C1 segment of cervical spinal cord (tissue), 14 donors: Measurements from ENCODE around the gene NXPH3.

Experiments used
- DNase-seq, 14 donors: peaks; one replicate each; lab custom pipeline; 2025; lab: John Stamatoyannopoulos, UW

NXPH3 gene

DNA sequence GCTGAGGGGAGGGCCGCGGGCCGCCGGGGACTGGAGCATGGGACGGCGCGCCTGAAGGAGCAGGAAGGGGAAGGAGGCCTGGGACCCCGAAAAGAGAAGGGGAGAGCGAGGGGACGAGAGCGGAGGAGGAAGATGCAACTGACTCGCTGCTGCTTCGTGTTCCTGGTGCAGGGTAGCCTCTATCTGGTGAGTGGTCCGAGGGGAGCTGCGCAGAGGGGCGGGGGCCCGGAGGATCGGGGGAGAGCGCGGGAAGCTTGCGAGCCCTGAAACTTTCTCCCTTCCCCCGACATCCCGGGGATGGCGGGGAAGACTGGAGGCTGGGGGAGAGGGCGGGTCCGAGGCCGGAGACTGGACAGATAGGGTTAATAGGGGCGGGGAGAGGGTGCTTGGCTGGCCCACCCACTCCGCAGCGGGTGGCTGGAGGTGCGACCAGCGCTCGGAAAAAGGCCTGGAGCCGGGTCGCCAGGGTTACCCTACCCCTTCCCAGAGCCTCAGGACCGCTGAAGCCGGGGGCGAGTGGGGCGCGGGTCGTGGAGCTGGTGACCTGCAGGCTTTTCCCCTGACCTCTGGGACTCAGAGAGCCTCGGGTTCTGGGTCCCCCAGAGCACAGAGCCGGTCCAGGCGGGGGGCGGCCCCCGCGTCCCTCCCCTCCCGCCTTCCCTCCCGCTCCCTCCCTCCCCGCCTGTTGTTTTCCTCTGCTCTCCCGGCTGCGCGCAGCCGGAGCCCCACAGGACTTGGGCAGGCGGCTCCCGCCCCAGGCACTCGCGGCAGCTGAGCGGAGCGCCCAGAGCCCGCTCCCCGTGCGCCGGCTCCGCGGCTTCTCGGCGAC, 631 bp downstream of the NXPH3 start:
- DNase-seq: peak in 2 of 14 donors; percentile 19 to 54

DNA sequence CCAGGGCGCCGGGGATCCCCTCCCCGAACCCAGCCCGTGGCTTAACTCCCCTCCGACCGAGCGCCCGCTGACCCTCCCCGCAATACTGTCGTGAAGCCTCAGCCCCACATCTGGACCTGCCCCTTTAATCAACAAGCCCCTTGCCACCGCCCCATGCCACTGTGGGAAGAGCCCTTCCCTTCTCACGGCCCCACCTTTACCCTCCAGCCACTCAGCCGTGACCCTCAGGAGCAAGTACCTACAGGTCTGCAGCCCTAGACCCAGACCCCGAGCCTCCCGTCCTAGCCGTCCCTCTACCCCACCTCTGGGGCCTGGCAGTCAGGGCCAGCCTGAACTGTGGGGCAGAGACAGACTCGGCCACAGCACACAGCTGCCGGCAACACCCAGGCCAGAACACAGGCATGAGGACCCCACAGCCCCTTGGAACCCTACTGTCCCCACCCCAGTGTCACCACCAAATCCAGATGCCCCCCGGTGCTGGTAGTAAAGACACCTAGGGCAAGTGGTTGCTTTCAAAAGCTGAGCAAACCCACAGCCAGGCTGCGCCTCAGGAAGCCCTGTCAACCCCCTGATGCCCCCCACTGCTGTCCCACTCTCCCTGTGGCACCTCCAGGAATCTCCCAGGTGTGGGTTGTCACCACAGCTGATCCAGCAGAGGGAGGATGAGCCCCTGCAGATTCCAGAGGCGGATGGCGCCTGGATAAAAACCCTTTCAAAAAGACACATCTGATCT, 1.4 kb downstream of the NXPH3 start:
- peak in 1 of 14 donors; percentile 33 for DNase-seq

DNA sequence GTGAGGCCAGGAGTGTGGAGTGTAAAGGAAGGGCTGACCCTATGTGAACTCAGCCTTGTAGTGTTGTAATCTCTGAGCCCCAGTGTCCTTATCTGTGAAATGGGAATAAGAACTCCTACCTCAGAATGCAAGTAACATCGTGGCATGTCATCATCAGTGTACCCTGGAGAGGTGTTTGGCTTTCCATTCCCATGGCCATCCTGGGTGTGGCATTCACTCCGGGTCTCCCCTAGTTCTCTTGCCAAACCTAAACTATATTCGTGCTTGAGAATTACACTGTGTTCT, 1.9 kb downstream of the NXPH3 start:
- no peak for DNase-seq

GRCh38 chr17:49577963-49578362, 2.3 kb downstream of the NXPH3 start:
- DNase-seq: peak in 1 of 14 donors; percentile 30

DNA sequence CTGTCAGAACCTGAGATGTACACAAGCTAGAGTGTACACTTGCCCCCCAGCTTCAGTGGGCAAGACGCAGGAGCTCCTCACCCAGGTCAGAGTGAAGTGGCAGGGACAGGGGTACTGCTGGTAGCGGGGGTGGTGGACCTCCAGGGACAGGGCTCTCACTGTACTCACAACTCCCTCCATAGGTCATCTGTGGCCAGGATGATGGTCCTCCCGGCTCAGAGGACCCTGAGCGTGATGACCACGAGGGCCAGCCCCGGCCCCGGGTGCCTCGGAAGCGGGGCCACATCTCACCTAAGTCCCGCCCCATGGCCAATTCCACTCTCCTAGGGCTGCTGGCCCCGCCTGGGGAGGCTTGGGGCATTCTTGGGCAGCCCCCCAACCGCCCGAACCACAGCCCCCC, 2.7 kb downstream of the NXPH3 start:
- DNase-seq: no peak

- peak in 1 of 14 donors; percentile 28 for DNase-seq
Measured at GRCh38 chr17:49578952-49579500, 3.4 kb downstream of the NXPH3 start.

DNA sequence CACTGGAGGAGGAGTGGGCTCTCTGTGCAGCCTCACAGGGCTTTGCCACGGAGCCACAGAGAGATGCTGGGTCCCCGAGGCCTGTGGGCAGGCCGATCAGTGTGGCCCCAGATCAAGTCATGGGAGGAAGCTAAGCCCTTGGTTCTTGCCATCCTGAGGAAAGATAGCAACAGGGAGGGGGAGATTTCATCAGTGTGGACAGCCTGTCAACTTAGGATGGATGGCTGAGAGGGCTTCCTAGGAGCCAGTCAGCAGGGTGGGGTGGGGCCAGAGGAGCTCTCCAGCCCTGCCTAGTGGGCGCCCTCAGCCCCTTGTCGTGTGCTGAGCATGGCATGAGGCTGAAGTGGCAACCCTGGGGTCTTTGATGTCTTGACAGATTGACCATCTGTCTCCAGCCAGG, 3.9 kb downstream of the NXPH3 start:
- DNase-seq: peak in 1 of 14 donors; percentile 25

DNA sequence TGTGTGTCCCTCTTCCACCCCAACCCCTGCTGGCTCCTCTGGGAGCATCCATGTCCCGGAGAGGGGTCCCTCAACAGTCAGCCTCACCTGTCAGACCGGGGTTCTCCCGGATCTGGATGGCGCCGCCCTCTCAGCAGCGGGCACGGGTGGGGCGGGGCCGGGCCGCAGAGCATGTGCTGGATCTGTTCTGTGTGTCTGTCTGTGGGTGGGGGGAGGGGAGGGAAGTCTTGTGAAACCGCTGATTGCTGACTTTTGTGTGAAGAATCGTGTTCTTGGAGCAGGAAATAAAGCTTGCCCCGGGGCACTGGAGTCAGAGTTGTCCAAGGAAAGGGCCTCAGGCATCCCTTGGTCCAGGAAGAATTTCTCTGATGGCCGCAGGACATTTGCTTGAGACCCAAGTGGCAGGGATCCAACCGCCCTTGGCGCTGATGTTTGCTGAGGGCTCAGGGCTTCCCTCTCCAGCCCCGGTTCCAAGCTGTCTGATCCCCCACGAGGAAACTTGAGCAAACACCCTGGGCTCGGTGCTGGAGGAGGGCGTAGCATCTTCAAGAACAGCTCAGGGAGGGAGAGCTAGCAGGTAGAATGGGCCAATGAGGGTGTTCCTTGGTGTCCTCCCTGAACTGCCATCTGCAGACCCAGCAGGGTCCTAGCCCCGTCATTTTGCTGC, 4.5 kb downstream of the NXPH3 start:
- DNase-seq: peak in 1 of 14 donors; percentile 36

DNA sequence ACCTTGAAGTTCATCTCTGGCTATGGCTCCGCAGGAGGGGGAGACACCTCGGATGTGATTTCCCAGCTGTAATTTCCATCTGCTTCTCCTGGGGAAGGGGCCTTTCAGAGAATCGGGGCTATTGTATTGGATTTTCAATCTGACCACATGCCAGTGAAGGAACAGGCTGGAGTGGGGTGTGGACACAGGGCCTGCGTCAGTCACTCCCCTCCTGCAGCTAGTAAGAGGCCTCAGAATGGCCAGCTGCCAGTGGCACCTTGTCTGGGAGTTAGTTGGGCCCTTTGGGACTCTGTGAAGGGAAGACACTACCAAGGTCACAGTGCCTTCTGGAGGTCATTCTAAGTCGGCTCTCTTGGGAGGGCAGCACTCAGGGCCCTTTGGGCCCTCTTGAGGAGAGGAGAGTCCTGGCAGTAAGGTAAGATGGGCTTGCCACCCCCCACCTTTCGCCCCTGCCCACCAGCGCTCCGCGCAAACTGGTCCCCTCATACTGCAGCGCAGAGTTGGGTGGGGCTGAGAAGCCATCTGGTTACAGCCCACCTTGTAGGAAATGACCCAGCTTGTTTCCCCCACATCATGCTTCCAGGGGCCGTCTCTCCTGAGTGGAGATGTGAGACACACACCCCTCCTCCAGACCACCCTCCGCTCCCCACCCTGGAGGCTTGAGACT, 5.4 kb downstream of the NXPH3 start:
- no peak for DNase-seq

DNA sequence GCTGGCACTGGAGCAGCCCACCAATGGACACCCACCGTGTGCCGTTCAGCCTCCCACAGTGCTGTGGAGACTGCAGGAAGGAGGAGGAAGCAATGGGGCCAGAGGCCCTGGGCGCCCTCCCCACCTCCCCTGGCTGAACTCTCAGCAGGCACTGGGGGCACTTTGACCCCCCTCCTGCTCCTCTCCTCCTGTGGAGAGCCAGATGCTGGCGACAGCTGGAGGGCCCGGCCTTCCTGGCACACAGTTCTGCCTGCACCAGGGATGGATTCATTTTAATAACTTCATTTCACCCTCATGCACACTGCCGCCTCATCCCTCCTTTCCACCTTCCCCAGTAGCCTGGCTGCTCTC, 6.0 kb downstream of the NXPH3 start:
- DNase-seq: no peak

- DNase-seq: no peak
Measured at GRCh38 chr17:49582055-49582722, 6.5 kb downstream of the NXPH3 start.

DNA sequence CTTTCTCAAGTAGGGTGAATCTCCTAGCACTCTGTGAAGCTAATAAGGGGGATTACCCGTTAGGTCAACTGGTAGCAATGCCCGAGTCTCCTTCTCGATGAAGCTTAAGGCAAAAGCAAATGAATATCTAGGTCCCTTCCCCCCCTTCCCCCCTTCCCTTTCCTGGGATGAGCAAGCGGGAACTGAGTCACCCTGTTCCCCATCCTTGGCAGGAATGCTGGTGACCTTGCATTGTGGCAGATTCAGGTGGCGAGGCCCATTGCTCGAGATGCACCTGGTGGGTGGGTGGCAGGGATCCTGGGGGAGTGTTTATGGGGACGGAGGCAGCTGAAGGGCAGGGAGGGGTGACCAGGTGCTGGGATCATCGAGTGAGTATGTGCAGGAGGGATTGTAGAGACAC, 7.1 kb downstream of the NXPH3 start:
- DNase-seq: no peak

- DNase-seq: peak in 1 of 14 donors; percentile 48
Measured at GRCh38 chr17:49583226-49583625, 7.6 kb downstream of the NXPH3 start.

- peak in 1 of 14 donors; percentile 45 for DNase-seq
Measured at GRCh38 chr17:49583889-49584288, 8.2 kb downstream of the NXPH3 start.

GRCh38 chr17:49585422-49586027, 9.9 kb downstream of the NXPH3 start:
- peak in 1 of 14 donors; percentile 18 for DNase-seq

GRCh38 chr17:49587366-49588073, 11.8 kb downstream of the NXPH3 start:
- DNase-seq: peak in 1 of 14 donors; percentile 42

GRCh38 chr17:49588312-49588711, 12.6 kb downstream of the NXPH3 start:
- DNase-seq: peak in 1 of 14 donors; percentile 49

DNA sequence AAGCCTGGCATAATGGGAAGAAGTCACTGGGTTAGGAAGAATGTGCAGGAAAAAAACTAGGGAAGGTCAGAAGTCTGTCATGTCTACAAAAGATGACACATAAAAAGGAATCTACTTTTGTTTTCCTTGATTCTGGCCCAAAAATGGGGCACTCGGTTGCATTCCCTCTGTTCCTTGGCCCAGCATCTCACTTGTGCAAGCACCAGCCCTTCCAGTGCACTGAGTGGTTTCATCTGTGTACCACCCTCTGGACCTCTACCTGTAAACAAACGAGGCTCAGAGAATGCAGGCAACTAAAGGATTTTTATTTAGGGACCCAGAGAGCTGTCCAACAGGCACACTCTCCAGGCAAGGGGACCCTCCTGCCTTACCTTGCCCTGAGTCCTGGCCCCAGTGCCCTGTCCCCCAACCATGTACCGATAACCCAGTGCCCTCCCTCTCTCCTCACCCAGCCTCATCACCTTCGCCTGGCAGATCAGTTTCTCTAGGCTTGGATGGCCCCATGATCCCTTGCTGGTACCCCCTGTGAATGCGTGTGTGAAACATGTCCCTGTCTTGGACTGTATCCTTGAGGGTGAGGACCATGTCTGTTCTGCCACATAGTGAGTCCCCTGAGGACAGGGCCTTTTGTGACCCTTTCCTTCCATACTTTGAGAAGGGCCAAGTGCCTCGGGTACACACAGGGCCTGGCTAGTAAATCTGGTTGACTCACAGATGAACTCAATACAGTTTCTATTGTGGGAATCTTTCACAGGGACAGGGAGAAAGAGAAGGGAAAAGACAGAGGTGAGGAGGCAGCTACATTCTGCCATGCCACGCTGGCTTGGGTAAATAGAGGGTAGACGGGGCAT, 13.3 kb downstream of the NXPH3 start:
- DNase-seq: peak in 1 of 14 donors; percentile 49

DNA sequence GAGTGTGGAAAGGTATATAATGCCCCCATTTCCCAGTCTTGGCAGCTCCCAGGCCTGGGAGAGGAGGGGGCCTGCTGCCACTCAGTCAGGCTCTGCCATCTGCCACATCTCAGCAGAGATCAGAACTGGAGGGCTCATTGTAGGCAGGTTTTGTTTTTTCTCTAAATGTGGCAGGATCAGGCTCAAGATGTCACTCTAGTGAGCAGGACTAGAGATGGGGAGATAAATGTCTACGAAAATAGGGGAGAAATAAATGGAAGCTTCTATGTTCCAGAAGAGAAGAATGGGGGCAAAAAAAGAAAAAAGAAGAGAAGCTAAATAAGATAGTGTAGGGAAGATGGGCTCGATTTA, 13.9 kb downstream of the NXPH3 start:
- peak in 1 of 14 donors; percentile 76 for DNase-seq
